OCI-LY7 (cell line): ENCODE results near the gene CLCF1. TPM values are rescaled to one million over a fixed set of nuclear protein-coding genes. Genes with fewer than 3 reads are reported as not detected.

Experiments used
- BruUV-seq: library from RNA; stranded (reverse); fragments of 400-500 nt; replicated peaks from 2 replicates; lab custom pipeline; 2021; lab: Mats Ljungman, UMichigan
- CTCF ChIA-PET: fragments of 300-600 bp; sonication (Branson Sonifier 250); formaldehyde crosslinking; loops from one replicate; lab custom pipeline; 2022; ENCODE audit warnings: antibody characterized with exemption; ENCODE audit not compliant: unreplicated experiment; lab: Charles Lee
- POLR2A ChIA-PET: fragments of 300-600 bp; sonication (Branson Sonifier 250); formaldehyde crosslinking; loops from one replicate; lab custom pipeline; 2022; ENCODE audit warnings: antibody characterized with exemption; lab: Charles Lee
- DNase-seq: peaks from one replicate; pipeline ENCODE4 v3.0.0-alpha.2; 2015; ENCODE audit warnings: low spot score
- H2AFZ ChIP-seq: fragments of 200-600 bp; sonication (generic), shearing (Covaris generic); 2 replicates; pipeline ENCODE4 v1.6.1; 2014; ENCODE audit warnings: mild to moderate bottlenecking, antibody characterized with exemption, low read length, moderate library complexity
- H3K27ac ChIP-seq: fragments of 200-600 bp; sonication (generic); 2 replicates; pipeline ENCODE4 v1.5.1; 2014; ENCODE audit warnings: mixed run types, low read depth, mild to moderate bottlenecking, moderate library complexity, low read length, inconsistent platforms; ENCODE audit not compliant: poor library complexity, severe bottlenecking
- H3K36me3 ChIP-seq: fragments of 200-600 bp; sonication (generic); 2 replicates; pipeline ENCODE4 v1.6.1; 2014; ENCODE audit warnings: mild to moderate bottlenecking, antibody characterized with exemption, low read length, moderate library complexity, mixed read lengths; ENCODE audit not compliant: insufficient read depth
- H3K4me1 ChIP-seq: fragments of 200-600 bp; sonication (generic); 2 replicates; pipeline ENCODE4 v1.5.1; 2014; ENCODE audit warnings: mild to moderate bottlenecking, low read length; ENCODE audit not compliant: insufficient read depth, poor library complexity, severe bottlenecking
- H3K4me2 ChIP-seq: fragments of 200-600 bp; sonication (generic); 2 replicates; pipeline ENCODE4 v1.6.1; 2014; ENCODE audit warnings: mild to moderate bottlenecking, low read length
- H3K4me3 ChIP-seq: fragments of 200-600 bp; sonication (generic); 2 replicates; pipeline ENCODE4 v1.5.1; 2014; ENCODE audit warnings: mild to moderate bottlenecking, low read depth, low read length; ENCODE audit not compliant: poor library complexity, severe bottlenecking
- H3K79me2 ChIP-seq: fragments of 200-600 bp; sonication (generic); 2 replicates; pipeline ENCODE4 v1.6.1; 2016; ENCODE audit warnings: low read depth, mild to moderate bottlenecking, low read length, moderate library complexity, mixed read lengths; ENCODE audit not compliant: insufficient read depth
- H3K9me2 ChIP-seq: fragments of 200-600 bp; sonication (generic); 2 replicates; pipeline ENCODE4 v1.6.1; 2016; ENCODE audit warnings: mild to moderate bottlenecking, low read length, mixed read lengths; ENCODE audit not compliant: insufficient read depth
- H3K9me3 ChIP-seq: fragments of 200-600 bp; sonication (generic); 2 replicates; pipeline ENCODE4 v1.6.1; 2014; ENCODE audit warnings: mild to moderate bottlenecking, mixed run types, low read length, mixed read lengths
- H4K20me1 ChIP-seq: fragments of 200-600 bp; sonication (generic); 2 replicates; pipeline ENCODE4 v1.6.1; 2014; ENCODE audit warnings: mild to moderate bottlenecking, antibody characterized with exemption, low read length, moderate library complexity, mixed read lengths; ENCODE audit not compliant: insufficient read depth
- CTCF ChIP-seq: fragments of 200-600 bp; sonication (generic); conservative IDR thresholded peaks from 2 replicates; pipeline ENCODE4 v1.5.1; 2014; ENCODE audit warnings: mild to moderate bottlenecking, antibody characterized with exemption, low read length, moderate library complexity, mixed read lengths
- EZH2phosphoT487 ChIP-seq: fragments of 200-600 bp; sonication (generic); IDR thresholded peaks from 2 replicates; pipeline ENCODE4 v1.6.1; 2018; ENCODE audit warnings: low read depth, borderline replicate concordance, mild to moderate bottlenecking, mixed run types, antibody characterized with exemption, low read length, moderate library complexity, mixed read lengths
- intact Hi-C: fragments of 100-400 bp; cut with micrococcal nuclease; formaldehyde crosslinking; loops from one replicate; pipeline ENCODE4 v1.10.0; 2022; ENCODE audit not compliant: unreplicated experiment
- total RNA-seq, 2 experiments: library from RNA; depleted of rRNA in 1 of 2; stranded (reverse); fragments of >200 nt in 1 of 2; shearing (Covaris generic) in 1 of 2; gene quantifications; 2 replicates each; pipeline ENCODE4 v1.2.3, GENCODE V29; 2014 to 2022

The CLCF1 gene
- total RNA-seq, 2 experiments from 2014 or later = 0.34 to 0.35 TPM

GRCh38 chr11:67413266-67413849 lies 40.0 kb upstream of the CLCF1 start:
- TF ChIP-seq CTCF (no peak), EZH2phosphoT487 (no peak)
- ChIA-PET POLR2A (interaction anchor here (0.6 to 1.0 kb wide), 3 partner anchors 12 to 48 kb away, joined by 3 to 4 read pairs (median 4); partner anchors contain the start of gene PPP1CA), CTCF (interaction anchor here (1.6 kb wide), 1 partner anchor 26 kb away, joined by 6 read pairs; no protein-coding TSS in a partner anchor)
- no peak for DNase-seq
- no peaks in the 10 kb centered on the region for H4K20me1 ChIP-seq
- H3K27ac ChIP-seq = no peak overlapping the region
- BruUV-seq = TSS peak; percentile 46
- H3K36me3 ChIP-seq = peaks cover 19% of the 10 kb centered on the region
- no peaks in the 10 kb centered on the region for H3K9me2 ChIP-seq
- H3K4me1 ChIP-seq = peaks cover 70% of the 10 kb centered on the region
- no peak overlapping the region for H2AFZ ChIP-seq
- no peaks in the 10 kb centered on the region for H3K9me3 ChIP-seq
- no peak overlapping the region for H3K4me3 ChIP-seq
- no peak overlapping the region for H3K4me2 ChIP-seq
- H3K79me2 ChIP-seq = no peaks in the 10 kb centered on the region
- intact Hi-C loops = no loop called here

DNA sequence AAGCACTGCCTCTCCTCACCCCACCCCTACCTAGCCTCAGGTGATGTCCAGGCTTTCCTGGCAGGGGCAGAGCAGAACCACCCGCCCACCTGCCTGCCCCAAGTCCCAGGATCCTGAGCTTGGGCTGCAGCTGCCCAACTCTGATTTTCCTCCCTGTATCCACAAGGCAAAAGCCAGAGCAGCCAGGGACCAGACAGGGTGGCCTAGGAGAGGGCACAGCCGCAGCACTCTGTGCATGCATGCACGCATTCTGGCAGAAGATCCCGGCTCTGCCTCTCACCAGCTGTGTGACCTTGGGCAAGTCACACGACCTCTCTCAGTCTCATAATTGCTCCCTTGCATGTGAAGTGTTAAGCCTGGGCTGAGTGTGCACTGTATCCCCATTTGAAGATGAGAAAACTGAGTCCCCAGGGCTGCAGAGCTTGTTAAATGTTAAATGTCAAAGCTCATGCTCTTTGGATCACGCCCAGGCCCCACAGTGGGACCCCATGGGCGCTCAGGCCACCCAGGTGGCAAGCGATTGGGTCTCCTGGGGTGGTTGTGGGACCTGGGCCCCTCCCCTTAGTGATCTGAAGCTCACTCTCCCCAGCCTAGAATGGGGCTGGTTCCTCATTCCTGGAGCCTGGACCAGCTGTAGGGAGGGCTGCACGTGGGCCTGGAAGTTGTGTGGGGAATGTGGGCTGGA lies 39.2 kb upstream of the CLCF1 start:
- BruUV-seq = no TSS peak
- Histone ChIP-seq H3K9me3 (no peaks in the 10 kb centered on the region), H3K36me3 (peaks cover 26% of the 10 kb centered on the region), H4K20me1 (no peaks in the 10 kb centered on the region), H3K4me3 (no peak overlapping the region), H3K4me2 (no peak overlapping the region), H3K4me1 (peaks cover 75% of the 10 kb centered on the region), H3K79me2 (peaks cover 5% of the 10 kb centered on the region; the same call in 1 of the 2 replicates), H3K27ac (no peak overlapping the region), H2AFZ (no peak overlapping the region), H3K9me2 (no peaks in the 10 kb centered on the region)
- CTCF ChIA-PET = interaction anchor here (1.6 kb wide), 2 partner anchors 8 to 26 kb away, joined by 4 to 6 read pairs; no protein-coding TSS in a partner anchor
- intact Hi-C loops = no loop called here
- POLR2A ChIA-PET = no interaction called here
- DNase-seq = no peak
- TF ChIP-seq EZH2phosphoT487 = no peak
- no peak for TF ChIP-seq CTCF
